Activated T-cell treated with anti-CD3 and anti-CD28 coated beads, Interleukin-2, amount 50 U/mL, for 1 hour (primary cell): Measurements from ENCODE around the gene NCAPD3.
"Not testable (repeated sequence)": the region's sequence is repeated elsewhere in the genome, so short reads cannot be mapped to it uniquely, and the experiment has no call there.

ENCODE experiments used
- DNase-seq: peaks from one replicate; pipeline ENCODE4 v3.0.0-alpha.2; 2020

The NCAPD3 gene

DNA sequence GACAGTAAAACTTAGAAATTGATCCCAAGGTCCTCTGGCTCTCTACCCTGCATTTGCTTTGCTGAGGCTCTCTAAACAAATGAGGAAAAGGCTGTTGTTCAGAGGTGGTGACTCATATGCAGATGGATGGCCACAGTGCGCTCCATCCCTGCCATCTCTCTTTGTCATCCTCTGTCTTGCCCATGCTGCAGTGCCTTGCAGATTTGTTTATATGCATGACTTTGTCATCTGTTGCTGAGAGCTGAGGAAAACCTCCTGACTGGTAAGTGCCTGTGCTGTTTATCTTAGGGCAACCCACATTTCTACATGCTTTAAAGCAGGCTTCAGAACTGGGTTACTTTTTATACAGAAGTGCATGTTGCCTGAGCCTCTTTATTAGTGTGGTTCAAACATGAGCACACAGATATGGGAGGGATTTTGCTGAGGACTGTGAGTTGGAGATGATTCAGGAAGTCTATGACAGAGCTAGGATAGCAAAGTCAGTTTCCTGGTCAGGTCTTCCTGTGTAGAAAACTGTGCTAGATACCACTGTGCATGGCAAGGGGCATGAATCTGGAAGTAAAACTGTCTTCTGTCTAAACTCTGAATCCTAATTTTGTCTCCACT is 97.4 kb downstream of the NCAPD3 start:
- no peak for DNase-seq

DNA sequence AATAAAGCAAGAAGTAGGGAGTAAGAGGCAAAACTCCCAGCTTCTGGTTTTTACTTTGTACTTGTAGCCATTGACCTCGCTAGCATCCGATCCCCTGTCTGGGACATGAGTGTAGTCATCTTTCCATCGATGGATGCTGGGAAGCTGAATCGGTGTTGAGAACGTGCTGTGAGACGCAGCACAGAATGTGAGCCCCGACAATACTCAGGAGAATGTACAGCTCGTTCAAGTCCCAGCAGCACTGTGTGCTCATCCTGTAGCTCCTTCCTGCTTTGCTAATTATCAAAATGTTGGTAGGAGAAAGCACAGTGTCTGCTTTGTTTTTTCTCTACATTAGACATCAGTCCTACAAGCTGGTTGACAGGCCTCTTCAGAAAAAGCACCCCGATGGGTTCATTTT is 98.3 kb downstream of the NCAPD3 start:
- no peak for DNase-seq

DNA sequence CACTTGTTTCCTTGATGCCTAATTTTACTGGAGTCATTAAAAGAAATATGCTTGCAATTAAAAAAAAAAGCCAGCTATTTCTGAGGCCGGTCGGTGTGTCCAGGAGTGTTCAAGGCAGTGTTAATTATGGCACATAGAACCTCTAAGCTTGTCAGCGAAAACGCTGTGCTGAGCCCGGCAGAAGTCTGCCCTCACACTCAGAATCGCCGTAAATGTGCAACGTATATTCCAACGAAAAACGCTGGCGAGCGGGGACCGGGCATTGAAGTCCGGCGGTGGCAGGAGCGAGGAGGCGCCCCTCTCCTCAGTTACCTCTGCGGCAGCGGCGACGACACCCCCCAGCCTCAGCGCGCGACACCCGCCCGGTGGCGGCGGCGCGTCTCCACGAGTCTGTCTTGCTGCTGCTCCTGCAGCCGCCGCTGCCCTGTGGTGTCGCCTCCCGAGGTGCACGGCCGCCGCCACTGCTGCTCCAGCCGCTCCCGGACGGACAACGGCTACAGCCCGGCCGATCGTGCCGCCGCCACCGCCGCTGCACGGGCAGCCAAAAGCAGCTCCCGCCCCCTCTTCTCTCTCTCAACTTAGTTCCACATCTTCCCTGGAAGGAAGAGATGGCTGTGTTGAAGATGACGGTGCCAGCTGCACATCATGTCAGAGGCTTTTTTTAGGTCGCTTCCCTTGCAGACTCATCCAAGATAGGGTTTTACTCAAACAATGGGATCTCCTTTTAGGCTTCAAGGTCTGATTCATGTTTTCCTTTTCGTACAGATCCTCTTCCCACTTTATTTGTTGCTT is 98.9 kb downstream of the NCAPD3 start:
- DNase-seq = peak; percentile 30

DNA sequence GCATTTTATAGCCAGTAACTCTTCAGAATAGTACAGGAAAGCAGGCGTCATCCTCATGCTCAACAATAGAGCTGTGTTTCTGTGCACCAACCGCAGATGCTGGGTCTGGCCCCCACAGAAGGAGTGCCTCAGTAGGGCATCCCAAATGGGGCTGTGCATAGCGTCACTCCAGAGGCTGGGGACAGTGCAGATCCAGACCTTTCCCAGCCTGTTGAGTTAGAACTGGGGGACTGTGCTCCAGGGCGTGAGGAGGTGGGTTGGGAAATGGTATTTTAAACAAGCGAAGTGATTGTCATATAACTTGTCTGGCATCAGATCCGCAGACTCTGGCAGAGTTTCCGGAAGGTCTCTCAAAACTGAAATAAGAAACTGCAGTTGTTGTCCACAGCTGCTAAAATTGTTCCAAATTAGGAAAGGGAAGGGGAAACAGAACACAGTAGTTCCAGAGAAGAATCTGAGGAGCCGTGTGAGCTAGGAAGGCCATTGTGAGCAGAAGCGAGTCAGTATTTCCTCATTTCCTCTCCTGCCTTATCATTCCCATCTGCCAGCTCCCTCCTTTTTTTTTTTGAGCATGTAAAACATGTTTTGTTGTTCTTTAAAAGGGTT is 102.7 kb downstream of the NCAPD3 start:
- DNase-seq = no peak

DNA sequence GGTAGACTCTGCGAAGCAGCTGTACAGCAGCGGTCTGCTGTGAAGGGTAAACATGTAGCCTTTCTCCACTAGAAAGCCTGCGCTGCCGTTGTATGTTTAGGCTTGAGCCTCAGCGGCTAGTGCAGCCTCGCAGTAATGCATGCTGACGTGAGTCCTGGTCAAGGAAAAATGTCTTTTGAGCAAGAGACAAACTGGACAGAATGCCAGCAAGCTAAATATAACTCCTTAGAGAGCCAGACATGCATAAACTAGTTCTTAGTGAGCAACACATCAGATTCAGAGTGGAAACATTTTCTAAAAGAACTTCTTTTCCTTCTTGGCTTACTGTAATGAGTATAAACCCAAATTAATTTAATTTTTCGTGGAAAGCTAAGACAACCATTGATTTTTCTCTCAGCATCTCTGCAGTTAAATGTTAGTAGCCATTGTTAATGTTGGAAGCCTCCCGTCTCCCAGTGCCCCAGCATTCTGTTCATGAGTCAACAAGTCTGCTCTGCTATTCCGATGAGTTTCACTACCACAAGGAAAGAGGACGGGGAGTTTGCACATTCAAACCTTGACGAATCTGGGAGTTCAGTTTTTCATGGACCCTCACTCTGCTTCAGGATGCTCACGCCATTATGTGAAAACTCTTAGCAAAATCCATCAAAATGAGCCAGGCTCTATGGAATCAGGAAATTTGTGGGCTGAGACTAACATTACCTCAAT is 103.5 kb downstream of the NCAPD3 start:
- DNase-seq = no peak

DNA sequence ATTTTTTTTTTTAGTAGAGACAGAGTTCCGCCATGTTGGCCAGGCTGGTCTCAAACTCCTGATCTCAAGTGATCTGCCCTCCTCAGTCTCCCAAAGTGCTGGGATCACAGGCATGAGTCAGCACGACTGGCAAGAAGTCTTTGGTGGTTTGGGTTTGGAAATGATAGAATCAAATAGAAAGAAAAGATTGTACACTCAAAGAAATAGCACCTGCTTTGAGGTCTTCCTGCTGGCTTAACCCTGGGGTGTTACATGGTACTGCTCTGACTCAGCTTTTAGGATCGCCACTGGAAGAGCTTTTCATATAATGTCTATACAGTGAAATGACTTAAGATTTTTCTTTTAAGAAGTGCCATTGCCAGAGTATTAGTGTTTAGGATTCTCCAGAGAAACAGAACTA is 104.7 kb downstream of the NCAPD3 start:
- no peak for DNase-seq

DNA sequence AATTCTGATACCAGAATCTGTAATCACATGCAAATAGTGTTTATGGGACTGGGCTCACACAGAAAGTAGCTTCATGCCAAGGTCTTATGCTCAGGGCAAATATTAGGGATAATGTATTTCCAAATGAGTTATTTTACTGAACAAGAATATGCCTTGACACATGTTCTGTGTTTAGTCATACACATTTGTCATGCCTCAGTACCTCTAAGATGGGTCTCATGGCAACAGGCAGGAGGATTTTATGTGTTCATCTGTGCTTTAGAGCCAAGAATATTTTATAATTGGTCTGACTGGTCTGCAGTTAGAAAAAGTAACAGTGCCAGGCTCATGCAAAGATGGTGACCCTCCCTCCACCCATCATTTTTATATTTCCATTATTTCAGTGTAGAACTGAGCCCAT is 105.8 kb downstream of the NCAPD3 start:
- no peak for DNase-seq

DNA sequence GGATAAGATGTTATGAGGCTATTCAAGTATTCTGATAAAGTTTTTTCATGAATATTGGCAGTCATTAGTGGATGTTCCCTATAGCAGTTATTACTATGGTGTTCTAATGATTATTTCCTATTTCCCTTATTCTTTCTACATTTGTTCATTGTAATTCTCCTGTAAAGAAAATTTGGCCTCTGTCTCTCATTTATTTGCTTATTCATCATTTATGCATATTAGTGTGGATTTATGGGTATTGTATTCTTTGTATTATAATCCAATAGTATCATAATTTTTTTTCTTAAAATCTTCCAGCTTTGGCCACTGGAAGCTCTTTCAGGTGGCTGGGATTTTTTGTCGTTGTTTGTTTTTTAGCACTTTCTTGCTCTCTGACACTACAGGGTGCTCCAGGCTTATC is 107.6 kb downstream of the NCAPD3 start:
- no peak for DNase-seq

DNA sequence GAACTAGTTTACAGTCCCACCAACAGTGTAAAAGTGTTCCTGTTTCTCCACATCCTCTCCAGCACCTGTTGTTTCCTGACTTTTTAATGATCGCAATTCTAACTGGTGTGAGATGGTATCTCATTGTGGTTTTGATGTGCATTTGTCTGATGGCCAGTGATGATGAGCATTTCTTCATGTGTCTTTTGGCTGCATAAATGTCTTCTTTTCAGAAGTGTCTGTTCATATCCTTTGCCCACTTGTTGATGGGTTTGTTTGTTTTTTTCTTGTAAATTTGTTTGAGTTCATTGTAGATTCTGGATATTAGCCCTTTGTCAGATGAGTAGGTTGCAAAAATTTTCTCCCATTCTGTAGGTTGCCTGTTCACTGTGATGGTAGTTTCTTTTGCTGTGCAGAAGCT is 110.0 kb downstream of the NCAPD3 start:
- DNase-seq = not testable (repeated sequence)

DNA sequence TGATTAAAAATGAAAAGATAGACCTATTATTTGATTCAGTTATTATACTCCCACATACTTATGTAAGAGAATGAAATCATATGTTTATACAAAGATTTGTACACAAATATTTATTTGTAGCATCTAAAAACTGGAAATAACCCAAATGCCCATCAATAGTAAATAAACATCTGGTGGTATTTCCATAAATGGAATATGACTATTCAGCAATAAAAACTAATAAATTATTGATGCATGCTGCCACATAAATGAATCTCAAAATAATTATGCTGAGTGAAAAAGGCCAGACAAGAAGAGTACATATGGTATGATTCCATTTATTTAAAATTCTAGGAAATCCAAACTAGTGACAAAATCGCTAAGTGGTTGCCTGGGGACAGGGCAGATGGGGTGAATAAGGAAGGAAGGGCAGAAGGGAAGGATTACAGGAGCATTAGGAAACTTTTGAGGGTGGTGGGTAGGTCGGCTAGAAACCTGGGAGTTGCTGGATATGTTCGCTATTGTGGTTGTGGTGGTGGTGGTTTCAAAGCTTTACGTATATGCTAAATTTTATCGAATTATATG is 113.4 kb downstream of the NCAPD3 start:
- DNase-seq = no peak
